Glomerular visceral epithelial cell (primary cell): ENCODE results near the gene DSN1.
"Not testable (repeated sequence)": the region's sequence is repeated elsewhere in the genome, so short reads cannot be mapped to it uniquely, and the experiment has no call there.

Source experiments
- DNase-seq: peaks from one replicate; pipeline ENCODE4 v3.0.0-alpha.2; 2016; ENCODE audit errors: extremely low spot score

DSN1 gene

DNA sequence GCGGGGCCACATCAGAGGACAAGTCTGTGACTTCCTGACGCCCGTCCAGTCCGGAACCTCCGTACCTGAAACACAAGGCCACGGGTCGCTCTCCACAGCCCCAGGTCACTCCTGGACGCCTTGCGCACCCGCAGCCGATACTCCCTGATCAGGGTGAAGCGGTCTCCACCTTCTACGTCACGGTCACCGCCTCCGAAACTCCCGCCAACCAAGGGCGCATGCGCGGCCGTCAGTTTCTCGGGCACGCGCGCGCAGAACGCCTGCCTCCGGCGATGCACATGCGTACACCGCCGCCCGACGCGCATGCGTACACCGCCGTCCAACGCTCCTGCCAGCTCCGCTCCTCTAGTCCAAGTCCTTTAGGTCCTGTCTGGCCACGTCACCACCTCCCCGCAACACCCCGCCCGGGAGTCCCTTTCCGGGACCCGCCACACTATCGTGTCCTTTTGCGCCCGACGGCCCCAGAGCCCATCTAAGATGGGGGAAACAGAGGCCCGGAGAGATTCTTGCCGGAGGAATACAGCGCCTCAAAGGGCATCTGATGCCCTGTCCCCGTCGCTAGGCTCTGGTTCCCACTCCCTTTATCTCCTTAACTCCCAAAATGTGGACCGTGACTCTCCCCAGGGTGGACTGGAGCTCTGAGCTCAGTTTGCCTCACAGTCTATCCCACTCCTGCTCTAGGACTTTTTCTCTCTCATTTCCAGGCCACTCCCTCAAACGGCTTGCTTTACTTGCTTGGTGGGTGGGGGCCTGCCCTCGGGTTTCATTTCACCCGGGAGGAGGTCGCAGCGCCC is at the start of gene DSN1:
Gene DSN1, minus strand, starts transcription at position 167 of the 794 bp plus-strand sequence. CDS start 2,305 bp downstream, outside the sequence.
- peak; percentile 100 for DNase-seq

DNA sequence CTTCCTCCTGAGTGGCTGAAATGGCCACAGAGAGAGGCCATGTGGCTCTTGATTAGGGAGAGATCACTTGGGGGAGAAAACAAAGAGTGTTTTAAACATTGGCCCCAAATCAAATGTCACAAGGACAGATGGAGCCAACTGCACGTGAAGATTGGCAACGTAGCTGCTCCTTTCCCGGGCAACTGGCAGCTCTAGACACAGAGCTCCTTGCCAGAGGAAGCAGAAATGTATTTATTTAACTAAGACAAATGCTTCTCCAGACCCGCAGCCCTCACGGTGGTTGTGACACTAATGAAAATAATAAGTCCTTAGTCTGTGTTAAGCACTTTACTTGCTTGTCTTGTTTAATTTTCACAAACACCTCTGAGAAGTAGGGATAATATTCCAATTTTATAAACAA is 49.6 kb upstream of the DSN1 start:
- DNase-seq, result no peak

- no peak for DNase-seq
These were observed 48.4 kb upstream of the DSN1 start for GRCh38 chr20:36821964-36822437.

DNA sequence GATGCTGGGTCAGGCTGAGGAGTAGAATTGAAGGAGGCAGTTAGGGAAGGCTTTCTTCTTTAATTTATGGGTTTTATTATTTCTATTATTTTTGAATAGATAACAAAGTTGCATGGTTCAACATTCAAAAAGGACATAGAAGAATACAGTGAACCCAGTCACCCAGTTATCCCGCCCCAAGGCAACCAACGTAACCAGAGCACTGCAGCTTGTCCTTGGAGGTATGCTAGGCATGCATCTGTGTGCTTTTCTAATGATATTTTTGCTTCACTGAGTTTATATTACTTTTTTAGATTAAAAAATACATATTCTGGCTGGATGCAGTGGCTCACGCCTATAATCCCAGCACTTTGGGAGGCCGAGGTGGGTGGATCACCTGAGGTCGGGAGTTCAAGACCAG is 47.4 kb upstream of the DSN1 start:
- DNase-seq, result no peak

DNA sequence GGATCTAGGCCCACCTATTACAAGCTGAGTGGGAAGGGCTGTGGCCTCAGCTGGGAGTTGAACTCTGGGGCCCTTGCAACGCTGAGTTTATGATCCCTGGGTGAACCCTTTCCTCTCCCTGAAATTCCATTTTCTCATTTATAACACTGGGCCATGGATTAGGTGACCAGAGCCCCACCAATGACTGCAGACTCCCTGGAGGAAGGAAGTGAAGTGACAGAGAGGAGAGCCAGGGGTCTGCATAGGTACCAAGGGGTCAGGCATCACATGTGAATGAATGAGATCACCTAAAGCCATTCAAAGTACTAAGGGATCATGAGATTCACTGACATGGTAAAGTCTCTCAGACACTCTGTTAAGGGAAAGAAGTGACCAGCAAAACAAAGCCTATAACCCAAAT is 46.5 kb upstream of the DSN1 start:
- no peak for DNase-seq

DNA sequence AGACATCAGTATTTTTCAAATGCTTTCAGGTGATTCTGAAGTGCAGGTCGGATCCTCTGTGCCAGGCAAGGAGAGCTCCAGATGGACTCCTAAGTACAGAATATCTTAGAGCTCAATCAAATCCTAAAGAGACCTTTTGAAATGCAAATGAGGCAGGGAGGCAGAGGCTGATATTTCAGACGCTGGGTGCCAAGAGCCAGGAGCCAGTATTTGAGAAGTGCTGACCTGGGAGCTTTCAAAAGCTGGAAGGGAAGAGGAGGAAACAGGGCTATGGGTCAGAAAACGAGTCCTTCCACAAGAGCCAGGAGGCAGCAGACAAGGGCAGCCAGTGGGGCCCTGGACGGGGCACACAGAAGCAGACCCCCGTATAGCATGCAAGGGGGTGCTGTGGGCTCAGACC is 46.1 kb upstream of the DSN1 start:
- no peak for DNase-seq

GRCh38 chr20:36818861-36819260 is 45.3 kb upstream of the DSN1 start:
- no peak for DNase-seq

- DNase-seq, result no peak
These were observed 44.6 kb upstream of the DSN1 start for GRCh38 chr20:36818185-36818584.

DNA sequence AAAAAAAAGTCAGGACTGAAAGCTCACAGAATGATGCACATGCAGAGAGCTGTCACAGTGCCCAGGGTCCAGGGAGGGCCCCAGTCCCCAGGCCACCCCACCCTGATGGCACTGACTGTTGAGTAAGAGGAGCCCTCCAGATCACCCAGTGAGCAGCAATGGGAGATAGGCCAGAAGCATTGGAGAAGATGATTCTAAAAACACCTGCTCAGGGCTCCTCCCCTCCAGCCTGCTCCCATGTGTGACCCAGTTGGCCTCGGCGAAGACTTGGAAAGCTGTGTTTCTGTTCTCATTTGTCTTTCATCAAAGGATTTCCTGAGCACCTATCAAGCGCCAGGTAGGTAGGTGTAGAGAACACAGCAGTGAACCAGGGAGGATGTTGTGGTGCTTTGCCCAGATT is 43.9 kb upstream of the DSN1 start:
- DNase-seq, result no peak

DNA sequence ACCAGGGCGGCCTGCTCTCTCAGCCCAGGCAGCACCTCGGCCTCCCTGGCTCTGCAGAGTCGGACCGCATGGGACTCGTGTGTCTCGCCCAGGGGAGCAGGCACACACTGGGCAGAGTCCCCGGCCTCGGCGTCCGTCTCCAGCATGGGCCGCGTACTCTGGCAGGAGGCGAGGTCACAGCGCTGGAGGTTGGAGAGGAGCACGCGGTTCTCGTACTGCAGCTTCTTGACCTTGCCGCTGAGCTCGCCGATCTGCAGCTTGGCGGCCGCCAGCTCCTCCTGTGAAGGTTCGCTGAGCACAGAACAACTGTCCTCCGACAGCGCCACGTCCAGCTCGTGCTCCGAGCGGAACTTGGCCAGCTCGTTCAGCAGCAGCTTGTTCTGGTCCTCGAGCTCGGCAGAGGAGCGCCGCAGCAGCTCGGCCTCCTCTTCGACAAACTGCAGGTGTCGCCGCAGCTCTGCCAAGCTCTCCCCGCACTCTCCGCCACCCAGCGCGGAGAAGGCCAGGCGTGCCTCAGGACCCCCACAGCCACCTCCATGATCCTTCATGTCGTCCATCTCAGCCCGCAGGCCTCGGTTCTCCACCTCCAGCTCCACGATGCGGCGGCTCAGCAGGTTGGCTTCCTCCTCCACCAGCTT is 42.0 kb upstream of the DSN1 start:
- DNase-seq, result no peak

GRCh38 chr20:36812594-36813463 is 39.3 kb upstream of the DSN1 start:
- no peak for DNase-seq

GRCh38 chr20:36808317-36809257 is 35.0 kb upstream of the DSN1 start:
- DNase-seq, result peak; percentile 84

GRCh38 chr20:36806049-36806448 is 32.5 kb upstream of the DSN1 start:
- no peak for DNase-seq

DNA sequence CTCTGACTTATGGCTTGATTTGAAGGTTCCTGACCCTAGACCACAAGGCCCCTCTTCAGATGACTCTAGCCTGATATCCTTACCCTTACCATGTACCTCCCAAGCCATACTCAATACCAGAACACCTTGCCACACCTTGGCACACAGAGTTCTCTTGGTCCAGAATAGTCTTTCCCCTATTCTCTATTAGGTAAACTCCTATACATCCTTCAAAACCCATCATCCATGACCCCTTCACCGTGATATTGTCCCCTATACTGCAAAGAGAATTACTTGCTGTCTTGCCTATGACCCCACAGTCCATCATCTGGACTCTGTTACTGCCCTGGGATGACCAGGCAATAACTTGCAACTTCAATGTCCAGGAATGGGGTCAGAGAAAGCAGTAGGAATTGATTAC is 31.8 kb upstream of the DSN1 start:
- DNase-seq, result no peak

- DNase-seq, result no peak
These were observed 30.9 kb upstream of the DSN1 start for GRCh38 chr20:36804425-36804824.

- peak; percentile 16 for DNase-seq
These were observed 29.0 kb upstream of the DSN1 start for GRCh38 chr20:36802326-36803222.

GRCh38 chr20:36800410-36800809 is 26.8 kb upstream of the DSN1 start:
- DNase-seq, result no peak

DNA sequence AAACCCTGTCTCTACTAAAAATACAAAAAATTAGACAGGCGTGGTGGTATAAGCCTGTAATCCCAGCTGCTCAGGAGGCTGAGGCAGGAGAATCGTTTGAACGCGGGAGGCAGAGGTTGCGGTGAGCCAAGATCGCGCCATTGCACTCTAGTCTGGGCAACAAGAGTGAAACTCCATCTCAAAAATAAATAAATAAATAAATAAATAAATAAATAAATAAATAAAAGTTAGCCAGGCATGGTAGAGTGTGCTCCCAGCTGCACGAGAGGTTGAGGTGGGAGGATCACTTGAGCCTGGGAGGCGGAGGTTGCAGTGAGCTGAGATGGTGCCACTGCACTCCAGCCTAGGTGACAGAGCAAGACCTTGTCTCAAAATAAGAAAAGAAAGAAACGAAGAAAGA is 25.8 kb upstream of the DSN1 start:
- DNase-seq, result not testable (repeated sequence)

- no peak for DNase-seq
These were observed 23.3 kb upstream of the DSN1 start for GRCh38 chr20:36796875-36797274.

- no peak for DNase-seq
These were observed 22.6 kb upstream of the DSN1 start for GRCh38 chr20:36796117-36796516.
